ENCODE results near the gene TMEM121. TPM values are rescaled to one million over a fixed set of nuclear protein-coding genes. Genes with fewer than 3 reads are reported as not detected.

The TMEM121 gene
- polyA plus RNA-seq, 1 of the 3 experiments (the other 2 are of a cell fraction): 9.1 TPM

DNA sequence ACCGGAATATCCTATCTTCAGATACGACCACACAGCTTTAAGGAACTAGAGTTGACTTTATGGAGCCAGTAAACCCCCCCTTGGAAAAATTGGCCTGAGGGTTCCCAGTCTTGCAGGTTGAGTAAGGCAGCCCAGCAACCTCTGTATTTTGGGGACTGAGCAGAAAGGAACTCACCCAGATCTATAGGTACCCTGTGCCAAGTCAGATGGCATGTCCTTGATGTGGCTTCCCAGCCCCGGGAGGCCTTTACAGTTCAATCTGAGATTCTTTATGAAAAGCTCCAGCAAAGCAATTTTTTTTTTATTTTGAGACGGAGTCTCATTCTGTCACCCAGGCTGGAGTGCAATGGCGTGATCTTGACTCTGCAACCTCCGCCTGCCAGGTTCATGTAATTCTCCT is 27.6 kb downstream of the TMEM121 start:
- H3K9me3 ChIP-seq: no peaks in the 10 kb centered on the region
- H3K79me2 ChIP-seq (ENCODE audit: insufficient read depth): no peaks in the 10 kb centered on the region
- H3K9me2 ChIP-seq: no peaks in the 10 kb centered on the region
- no peak overlapping the region for H3K27ac ChIP-seq (ENCODE audit: low read depth in 2 of 2, low read length in 1 of 2)
- no peak overlapping the region for H3K4me3 ChIP-seq (ENCODE audit: low read depth in 2 of 2, low read length in 1 of 2)
- peaks cover 3% of the 10 kb centered on the region for H3F3A ChIP-seq (replicated peaks; ENCODE audit: insufficient read depth)
- CTCF ChIA-PET: interaction anchor here (1.0 to 1.4 kb wide), 2 partner anchors 17 to 26 kb away, joined by 4 to 6 read pairs; no protein-coding TSS in a partner anchor
- H3K4me2 ChIP-seq: no peak overlapping the region
- H4K20me1 ChIP-seq (ENCODE audit: insufficient read depth): no peaks in the 10 kb centered on the region
- H3K4me1 ChIP-seq (ENCODE audit: control insufficient read depth in 1 of 2, insufficient read depth in 2 of 2, low read depth in 1 of 2, low read length in 1 of 2): no peaks in the 10 kb centered on the region
- no peaks in the 10 kb centered on the region for H3K36me3 ChIP-seq (replicated peaks in 1 of 2; ENCODE audit: control insufficient read depth in 1 of 2, insufficient read depth in 2 of 2, low read length in 1 of 2)
- 52% methylated on average over 6 of the region's 6 CpGs for WGBS (ENCODE audit: low lambda C conversion rate)
- TF ChIP-seq POLR2AphosphoS5 (IDR thresholded peaks at IDR 0.05; ENCODE audit: low read depth, low read length): no peak
- TF ChIP-seq YY1 (IDR thresholded peaks at IDR 0.05; ENCODE audit: low read depth): no peak
- TF ChIP-seq NRF1 (IDR thresholded peaks at IDR 0.05; ENCODE audit: low read depth, low read length): no peak
- no peak for TF ChIP-seq SMC3 (IDR thresholded peaks at IDR 0.05; ENCODE audit: low read depth, low read length)
- TF ChIP-seq, protein P1, sequence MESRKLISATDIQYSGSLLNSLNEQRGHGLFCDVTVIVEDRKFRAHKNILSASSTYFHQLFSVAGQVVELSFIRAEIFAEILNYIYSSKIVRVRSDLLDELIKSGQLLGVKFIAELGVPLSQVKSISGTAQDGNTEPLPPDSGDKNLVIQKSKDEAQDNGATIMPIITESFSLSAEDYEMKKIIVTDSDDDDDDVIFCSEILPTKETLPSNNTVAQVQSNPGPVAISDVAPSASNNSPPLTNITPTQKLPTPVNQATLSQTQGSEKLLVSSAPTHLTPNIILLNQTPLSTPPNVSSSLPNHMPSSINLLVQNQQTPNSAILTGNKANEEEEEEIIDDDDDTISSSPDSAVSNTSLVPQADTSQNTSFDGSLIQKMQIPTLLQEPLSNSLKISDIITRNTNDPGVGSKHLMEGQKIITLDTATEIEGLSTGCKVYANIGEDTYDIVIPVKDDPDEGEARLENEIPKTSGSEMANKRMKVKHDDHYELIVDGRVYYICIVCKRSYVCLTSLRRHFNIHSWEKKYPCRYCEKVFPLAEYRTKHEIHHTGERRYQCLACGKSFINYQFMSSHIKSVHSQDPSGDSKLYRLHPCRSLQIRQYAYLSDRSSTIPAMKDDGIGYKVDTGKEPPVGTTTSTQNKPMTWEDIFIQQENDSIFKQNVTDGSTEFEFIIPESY (IDR thresholded peaks at IDR 0.05; ENCODE audit: borderline replicate concordance, low read depth): no peak
- no peak for TF ChIP-seq RXRA (IDR thresholded peaks at IDR 0.05; ENCODE audit: borderline replicate concordance, low read depth)
- TF ChIP-seq RAD21 (IDR thresholded peaks at IDR 0.05; ENCODE audit: low read length): no peak
- no peak for TF ChIP-seq MXI1 (IDR thresholded peaks at IDR 0.05; ENCODE audit: low read depth, low read length)
- no peak for TF ChIP-seq MAX (IDR thresholded peaks at IDR 0.05; ENCODE audit: low read depth)
- H3K27me3 ChIP-seq (ENCODE audit: insufficient read depth): peaks cover 35% of the 10 kb centered on the region
- no peak for DNase-seq
- H3K9ac ChIP-seq: no peak overlapping the region
- H2AFZ ChIP-seq (ENCODE audit: low read depth): no peak overlapping the region
- POLR2A ChIA-PET: no interaction called here

DNA sequence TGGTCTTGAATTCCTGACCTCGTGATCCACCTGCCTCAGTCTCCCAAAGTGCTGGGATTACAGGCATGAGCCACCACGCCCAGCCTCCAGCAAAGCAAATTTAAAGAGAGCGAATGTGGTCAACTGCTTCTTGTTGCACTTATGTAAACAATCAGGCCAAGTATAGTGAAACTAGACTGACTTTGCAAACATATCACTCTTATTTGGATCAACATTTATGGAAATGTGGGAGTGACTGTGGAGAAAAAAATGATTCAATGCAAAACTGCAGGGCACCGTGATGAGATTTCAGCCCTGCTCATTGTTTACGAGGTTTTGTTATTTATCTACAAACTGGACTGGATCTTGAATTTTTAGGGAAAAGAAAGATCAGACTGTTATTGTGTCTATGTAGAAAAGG is 28.1 kb downstream of the TMEM121 start:
- Histone ChIP-seq H3K27ac (ENCODE audit: low read depth in 2 of 2, low read length in 1 of 2) (no peak overlapping the region), H3K4me1 (ENCODE audit: control insufficient read depth in 1 of 2, insufficient read depth in 2 of 2, low read depth in 1 of 2, low read length in 1 of 2) (no peaks in the 10 kb centered on the region), H3K36me3 (replicated peaks in 1 of 2; ENCODE audit: control insufficient read depth in 1 of 2, insufficient read depth in 2 of 2, low read length in 1 of 2) (no peaks in the 10 kb centered on the region), H3K9ac (no peak overlapping the region), H3K9me3 (no peaks in the 10 kb centered on the region), H3F3A (replicated peaks; ENCODE audit: insufficient read depth) (peaks cover 3% of the 10 kb centered on the region), H3K27me3 (ENCODE audit: insufficient read depth) (peaks cover 35% of the 10 kb centered on the region), H3K4me3 (ENCODE audit: low read depth in 2 of 2, low read length in 1 of 2) (no peak overlapping the region), H3K9me2 (no peaks in the 10 kb centered on the region), H3K4me2 (no peak overlapping the region), H2AFZ (ENCODE audit: low read depth) (no peak overlapping the region), H4K20me1 (ENCODE audit: insufficient read depth) (no peaks in the 10 kb centered on the region), H3K79me2 (ENCODE audit: insufficient read depth) (no peaks in the 10 kb centered on the region)
- no peak for DNase-seq
- 43% methylated on average over 5 of the region's 5 CpGs for WGBS (ENCODE audit: low lambda C conversion rate)
- CTCF ChIA-PET: interaction anchor here (1.0 to 1.4 kb wide), 2 partner anchors 17 to 26 kb away, joined by 4 to 6 read pairs; no protein-coding TSS in a partner anchor
- POLR2A ChIA-PET: no interaction called here
- TF ChIP-seq CHD2 (IDR thresholded peaks at IDR 0.05; ENCODE audit: low read length, partially characterized antibody): no peak
- no peak for TF ChIP-seq NRF1 (IDR thresholded peaks at IDR 0.05; ENCODE audit: low read depth, low read length)
- no peak for TF ChIP-seq FOSL2 (IDR thresholded peaks at IDR 0.05; ENCODE audit: borderline replicate concordance, low read depth)
- TF ChIP-seq RCOR1 (IDR thresholded peaks at IDR 0.05; ENCODE audit: low read length): no peak
- TF ChIP-seq MEF2A (IDR thresholded peaks at IDR 0.05; ENCODE audit: borderline replicate concordance, low read depth): no peak
- TF ChIP-seq YY1 (IDR thresholded peaks at IDR 0.05; ENCODE audit: low read depth): no peak
- no peak for TF ChIP-seq FOXJ3 (CRISPR knock-in tag; IDR thresholded peaks at IDR 0.05)
- TF ChIP-seq, protein P2, sequence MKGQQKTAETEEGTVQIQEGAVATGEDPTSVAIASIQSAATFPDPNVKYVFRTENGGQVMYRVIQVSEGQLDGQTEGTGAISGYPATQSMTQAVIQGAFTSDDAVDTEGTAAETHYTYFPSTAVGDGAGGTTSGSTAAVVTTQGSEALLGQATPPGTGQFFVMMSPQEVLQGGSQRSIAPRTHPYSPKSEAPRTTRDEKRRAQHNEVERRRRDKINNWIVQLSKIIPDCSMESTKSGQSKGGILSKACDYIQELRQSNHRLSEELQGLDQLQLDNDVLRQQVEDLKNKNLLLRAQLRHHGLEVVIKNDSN (IDR thresholded peaks at IDR 0.05; ENCODE audit: borderline replicate concordance, low read depth): no peak
- no peak for TF ChIP-seq TAF1 (IDR thresholded peaks at IDR 0.05; ENCODE audit: borderline replicate concordance, low read depth, low read length)
- no peak for TF ChIP-seq RXRA (IDR thresholded peaks at IDR 0.05; ENCODE audit: borderline replicate concordance, low read depth)
- no peak for TF ChIP-seq GABPA (IDR thresholded peaks at IDR 0.05; ENCODE audit: low read depth)
- no peak for TF ChIP-seq RFX5 (IDR thresholded peaks at IDR 0.05; ENCODE audit: low read length)
- TF ChIP-seq, protein P3, sequence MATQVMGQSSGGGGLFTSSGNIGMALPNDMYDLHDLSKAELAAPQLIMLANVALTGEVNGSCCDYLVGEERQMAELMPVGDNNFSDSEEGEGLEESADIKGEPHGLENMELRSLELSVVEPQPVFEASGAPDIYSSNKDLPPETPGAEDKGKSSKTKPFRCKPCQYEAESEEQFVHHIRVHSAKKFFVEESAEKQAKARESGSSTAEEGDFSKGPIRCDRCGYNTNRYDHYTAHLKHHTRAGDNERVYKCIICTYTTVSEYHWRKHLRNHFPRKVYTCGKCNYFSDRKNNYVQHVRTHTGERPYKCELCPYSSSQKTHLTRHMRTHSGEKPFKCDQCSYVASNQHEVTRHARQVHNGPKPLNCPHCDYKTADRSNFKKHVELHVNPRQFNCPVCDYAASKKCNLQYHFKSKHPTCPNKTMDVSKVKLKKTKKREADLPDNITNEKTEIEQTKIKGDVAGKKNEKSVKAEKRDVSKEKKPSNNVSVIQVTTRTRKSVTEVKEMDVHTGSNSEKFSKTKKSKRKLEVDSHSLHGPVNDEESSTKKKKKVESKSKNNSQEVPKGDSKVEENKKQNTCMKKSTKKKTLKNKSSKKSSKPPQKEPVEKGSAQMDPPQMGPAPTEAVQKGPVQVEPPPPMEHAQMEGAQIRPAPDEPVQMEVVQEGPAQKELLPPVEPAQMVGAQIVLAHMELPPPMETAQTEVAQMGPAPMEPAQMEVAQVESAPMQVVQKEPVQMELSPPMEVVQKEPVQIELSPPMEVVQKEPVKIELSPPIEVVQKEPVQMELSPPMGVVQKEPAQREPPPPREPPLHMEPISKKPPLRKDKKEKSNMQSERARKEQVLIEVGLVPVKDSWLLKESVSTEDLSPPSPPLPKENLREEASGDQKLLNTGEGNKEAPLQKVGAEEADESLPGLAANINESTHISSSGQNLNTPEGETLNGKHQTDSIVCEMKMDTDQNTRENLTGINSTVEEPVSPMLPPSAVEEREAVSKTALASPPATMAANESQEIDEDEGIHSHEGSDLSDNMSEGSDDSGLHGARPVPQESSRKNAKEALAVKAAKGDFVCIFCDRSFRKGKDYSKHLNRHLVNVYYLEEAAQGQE (IDR thresholded peaks at IDR 0.05; ENCODE audit: low read depth, low read length): no peak
- TF ChIP-seq MAX (IDR thresholded peaks at IDR 0.05; ENCODE audit: low read depth): no peak
- TF ChIP-seq EZH2phosphoT487 (IDR thresholded peaks at IDR 0.05; ENCODE audit: borderline replicate concordance, low read depth): no peak

Data from SK-N-SH (cell line).